Activated effector memory CD4-positive, alpha-beta T cell treated with anti-CD3 and anti-CD28 coated beads, Interleukin-2, amount 50 U/mL, for 16 hours (primary cell): Measurements from ENCODE around the gene SPATS1.
"Not testable (repeated sequence)": the region's sequence is repeated elsewhere in the genome, so short reads cannot be mapped to it uniquely, and the experiment has no call there.

Source experiments
- DNase-seq: peaks from one replicate; pipeline ENCODE4 v3.0.0-alpha.2; 2020

The SPATS1 gene

DNA sequence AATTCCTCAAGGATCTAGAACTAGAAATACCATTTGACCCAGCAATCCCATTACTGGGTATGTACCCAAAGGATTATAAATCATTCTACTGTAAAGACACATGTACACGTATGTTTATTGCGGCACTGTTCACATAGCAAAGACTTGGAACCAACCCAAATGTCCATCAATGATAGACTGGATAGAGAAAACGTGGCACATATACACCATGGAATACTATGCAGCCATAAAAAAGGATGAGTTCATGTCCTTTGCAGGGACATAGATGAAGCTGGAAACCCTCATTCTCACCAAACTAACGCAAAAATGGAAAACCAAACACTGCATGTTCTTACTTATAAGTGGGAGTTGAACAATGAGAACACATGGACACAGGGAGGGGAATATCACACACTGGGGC lies 4.4 kb downstream of the SPATS1 start:
- DNase-seq, result not testable (repeated sequence)

- no peak for DNase-seq
Measured at GRCh38 chr6:44349904-44350649, 7.6 kb downstream of the SPATS1 start.

GRCh38 chr6:44350650-44350994 lies 8.2 kb downstream of the SPATS1 start:
- not testable (repeated sequence) for DNase-seq

DNA sequence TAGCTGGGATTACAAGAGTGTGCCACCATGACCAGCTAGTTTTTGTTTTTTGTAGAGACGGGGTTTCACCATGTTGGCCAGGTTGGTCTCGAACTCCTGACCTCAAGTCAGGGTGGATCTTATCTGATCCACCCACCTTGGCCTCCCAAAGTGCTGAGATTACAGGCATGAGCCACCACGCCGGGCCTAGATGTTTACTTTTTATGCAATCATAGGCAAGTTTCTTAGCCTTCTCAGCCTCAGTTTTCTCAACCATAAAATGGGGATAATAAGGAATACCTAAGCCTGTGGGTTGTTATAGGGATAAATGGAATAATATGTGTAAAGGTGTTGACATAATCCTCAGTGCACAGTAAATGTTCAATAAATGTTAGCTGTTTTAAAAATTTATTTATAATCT lies 9.8 kb downstream of the SPATS1 start:
- no peak for DNase-seq

- no peak for DNase-seq
Measured at GRCh38 chr6:44353336-44353735, 10.9 kb downstream of the SPATS1 start.

DNA sequence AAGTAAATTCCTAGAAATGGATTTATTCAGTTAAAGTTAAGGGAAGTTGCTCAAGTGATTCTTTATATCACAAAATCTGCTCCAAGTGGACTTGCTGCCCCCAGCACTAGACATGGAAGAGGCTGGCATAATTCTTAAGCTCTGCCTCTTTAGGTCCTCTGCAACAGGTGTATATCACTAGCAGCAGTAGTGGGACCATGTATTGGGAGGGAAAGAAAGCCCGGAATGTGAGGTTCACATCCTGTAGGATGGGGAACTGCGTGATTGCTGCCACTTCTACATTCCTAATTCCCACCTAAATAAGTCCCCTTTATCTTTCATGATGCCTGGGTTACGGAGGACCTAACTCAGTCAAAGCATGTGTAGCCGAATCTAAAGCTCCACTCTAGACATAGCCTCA lies 13.2 kb downstream of the SPATS1 start:
- no peak for DNase-seq

- no peak for DNase-seq
Measured at GRCh38 chr6:44356487-44356886, 14.0 kb downstream of the SPATS1 start.

DNA sequence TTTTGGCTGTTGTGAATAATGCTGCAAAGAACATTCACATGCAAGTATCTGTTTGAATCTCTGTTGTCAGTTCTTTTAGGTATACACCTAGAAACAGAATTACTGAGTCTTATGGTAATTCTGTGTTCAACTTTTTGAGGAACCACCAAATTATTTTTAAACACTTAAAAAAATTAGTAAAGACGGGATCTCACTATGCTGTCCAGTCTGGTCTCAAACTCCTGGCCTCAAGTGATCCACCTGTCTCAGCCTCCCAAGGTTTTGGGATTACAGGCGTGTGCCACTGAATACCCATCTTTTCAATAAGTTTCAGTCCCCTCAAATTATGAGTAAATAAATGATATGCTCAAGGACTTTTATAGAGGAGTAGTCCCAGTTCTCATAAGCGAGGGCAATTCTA lies 17.5 kb downstream of the SPATS1 start:
- DNase-seq, result no peak

- DNase-seq, result no peak
Measured at GRCh38 chr6:44361947-44362346, 19.5 kb downstream of the SPATS1 start.

GRCh38 chr6:44363377-44363926 lies 21.0 kb downstream of the SPATS1 start:
- DNase-seq, result no peak

DNA sequence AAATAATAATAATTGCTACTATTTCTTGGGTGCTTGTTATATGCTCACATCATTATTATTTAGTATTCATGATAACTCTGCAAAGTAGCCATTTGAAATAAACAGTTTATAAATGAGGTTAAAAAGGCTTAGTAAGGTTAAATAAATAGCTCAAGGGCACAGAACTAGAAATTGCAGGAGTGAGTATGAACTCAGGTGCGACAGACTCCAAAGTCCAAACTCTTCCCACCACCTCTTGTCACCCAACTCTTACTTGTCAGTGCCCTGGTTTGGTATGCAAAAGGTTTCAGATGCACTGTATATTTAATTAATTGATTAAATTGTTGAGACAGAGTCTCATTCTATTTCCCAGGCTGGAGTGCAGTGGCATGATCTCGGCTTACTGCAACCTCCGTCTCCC lies 24.3 kb downstream of the SPATS1 start:
- no peak for DNase-seq

- no peak for DNase-seq
Measured at GRCh38 chr6:44367681-44368080, 25.2 kb downstream of the SPATS1 start.

- no peak for DNase-seq
Measured at GRCh38 chr6:44373051-44373450, 30.6 kb downstream of the SPATS1 start.

DNA sequence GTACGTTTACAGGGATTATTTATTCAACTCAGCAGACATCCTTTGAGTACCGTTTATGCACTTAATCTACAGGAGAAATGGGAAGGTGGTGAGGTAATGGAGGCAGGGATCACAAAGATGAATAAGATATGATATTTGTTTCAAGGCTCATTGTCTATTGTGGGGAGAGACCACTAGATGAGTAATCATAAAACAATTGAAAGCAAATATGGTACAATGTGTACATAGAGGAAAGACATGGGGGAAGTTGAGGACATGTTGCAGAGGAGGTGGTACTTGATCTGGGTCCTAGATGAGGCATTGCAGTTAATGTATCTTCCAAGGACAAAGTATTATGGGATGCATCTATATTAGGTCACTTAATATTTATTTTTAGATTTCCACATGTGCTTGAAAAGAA lies 31.3 kb downstream of the SPATS1 start:
- DNase-seq, result no peak

DNA sequence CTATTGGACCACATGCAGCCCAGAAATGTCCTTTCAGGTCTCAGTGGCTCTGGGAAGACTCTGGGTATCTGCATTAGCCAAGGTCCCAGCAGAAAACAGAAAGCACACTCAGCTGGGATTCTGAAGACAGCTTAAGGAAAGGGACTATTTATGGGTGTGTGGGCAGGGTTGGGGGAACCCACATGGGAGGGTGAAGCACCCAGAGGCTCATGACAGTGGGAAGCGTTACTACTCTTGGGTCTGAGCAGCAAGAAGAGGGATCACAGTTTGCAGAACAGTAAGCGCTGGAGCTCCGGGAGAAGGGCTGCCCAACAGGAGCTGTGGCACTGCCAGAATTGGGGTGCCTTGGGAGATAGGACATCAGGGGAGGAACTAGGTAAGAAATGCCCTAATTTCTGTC lies 32.6 kb downstream of the SPATS1 start:
- DNase-seq, result no peak

DNA sequence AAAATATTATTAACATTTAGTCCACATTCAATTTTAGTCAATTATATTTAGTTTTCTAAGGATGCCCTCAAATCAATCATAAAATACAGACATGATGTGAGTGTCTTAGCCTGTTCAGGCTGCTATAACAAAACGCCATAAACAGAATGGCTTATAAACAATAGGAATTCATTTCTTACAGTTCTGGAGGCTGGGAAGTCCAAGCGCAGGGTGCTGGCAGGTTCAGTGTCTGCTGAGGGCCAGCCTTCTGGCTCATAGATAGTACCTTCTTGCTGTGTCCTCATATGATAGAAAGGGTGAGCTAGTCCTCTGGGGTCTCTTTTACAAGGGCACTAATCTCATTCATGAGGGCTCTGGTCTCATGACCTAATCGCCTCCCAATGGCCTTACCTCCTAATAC lies 35.0 kb downstream of the SPATS1 start:
- DNase-seq, result no peak

DNA sequence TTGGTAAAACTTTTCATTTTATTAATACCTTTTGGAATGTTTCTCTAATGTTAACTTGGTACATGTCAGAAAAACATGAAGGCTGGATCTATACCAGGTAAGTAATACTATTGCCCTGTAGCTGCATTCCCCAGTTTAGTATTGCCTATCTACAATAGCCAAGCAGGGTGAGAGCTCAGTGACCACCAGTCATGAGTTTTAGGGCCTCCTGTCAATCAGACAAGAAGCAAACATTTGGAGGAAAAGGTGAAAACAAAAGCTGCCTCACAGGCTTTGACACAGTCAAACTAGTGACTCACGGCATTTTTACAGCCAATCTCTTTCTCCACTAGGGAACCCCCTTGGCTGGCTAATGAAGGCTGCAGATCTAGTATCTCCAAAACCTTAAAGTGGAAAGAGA lies 35.5 kb downstream of the SPATS1 start:
- no peak for DNase-seq

DNA sequence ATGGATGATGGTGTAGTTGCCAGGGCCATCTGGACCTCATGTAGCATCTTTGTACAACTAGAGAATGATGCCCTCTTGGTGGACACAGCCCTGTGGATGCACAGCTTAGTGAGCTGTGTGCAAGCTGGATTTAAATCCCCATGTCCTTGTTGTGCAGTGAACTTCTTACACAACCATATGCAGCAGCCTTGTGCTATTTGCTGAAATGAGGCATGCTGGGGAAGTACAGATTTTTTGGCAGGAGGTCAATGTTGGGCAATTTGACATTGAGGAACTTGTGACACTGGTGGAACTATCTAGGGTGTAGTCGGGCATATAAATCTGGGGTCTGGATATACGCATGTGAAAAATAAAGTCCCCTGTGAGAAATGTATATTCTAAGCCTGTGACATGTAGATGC lies 39.3 kb downstream of the SPATS1 start:
- DNase-seq, result no peak

DNA sequence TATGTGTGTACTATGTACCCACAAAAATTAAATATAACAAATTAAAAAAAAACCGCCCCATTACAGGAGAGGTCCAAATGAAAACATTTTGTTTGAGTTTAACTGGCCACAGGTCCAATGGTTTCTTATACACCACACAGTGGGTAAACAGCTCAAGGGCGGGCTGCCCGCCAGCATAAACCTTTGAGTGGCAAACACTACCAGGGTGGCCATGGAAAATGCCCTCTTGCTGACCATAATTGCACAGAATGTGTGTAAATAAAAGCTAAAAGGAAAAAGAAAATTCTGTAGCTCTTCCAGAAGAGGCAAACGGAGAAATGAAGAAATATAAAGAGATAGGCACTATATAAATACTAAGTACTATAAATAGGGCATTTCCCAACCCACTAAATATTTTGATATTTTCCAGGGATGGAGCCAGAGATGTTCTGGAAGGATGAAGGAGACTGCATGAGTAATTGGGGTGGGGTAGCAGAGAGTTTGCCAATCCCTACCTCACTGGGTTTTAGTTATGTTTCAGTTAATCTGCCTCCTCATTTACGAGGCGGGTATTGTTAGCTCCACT lies 44.0 kb downstream of the SPATS1 start:
- no peak for DNase-seq

DNA sequence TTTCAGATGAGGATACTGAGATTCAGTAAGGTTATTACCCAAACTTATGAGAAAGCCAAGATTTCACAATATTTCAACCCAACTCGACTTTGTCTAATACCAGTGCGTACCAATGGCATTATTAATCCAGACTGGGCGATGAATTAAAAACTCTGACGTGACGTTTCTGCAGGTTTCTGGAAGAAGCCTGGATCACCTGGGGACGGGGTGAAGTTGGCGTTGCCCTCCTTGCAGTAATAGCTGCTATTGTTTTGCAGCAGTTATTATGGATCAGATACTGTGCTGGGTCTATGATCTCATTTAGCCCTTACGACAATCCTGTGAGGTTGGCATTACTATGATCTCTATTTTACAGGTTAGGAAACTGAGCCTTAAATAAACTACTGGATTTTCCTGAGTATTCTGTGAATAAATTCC lies 44.5 kb downstream of the SPATS1 start:
- DNase-seq, result no peak

GRCh38 chr6:44387346-44388134 lies 45.1 kb downstream of the SPATS1 start, which contains the start of gene CDC5L:
Gene CDC5L, plus strand, starts transcription at chr6:44387706. Its CDS starts 118 bp downstream, at chr6:44387824.
- DNase-seq, result peak; percentile 95

GRCh38 chr6:44388135-44388487 lies 45.7 kb downstream of the SPATS1 start:
- no peak for DNase-seq

GRCh38 chr6:44388887-44389286 lies 46.4 kb downstream of the SPATS1 start:
- no peak for DNase-seq

GRCh38 chr6:44390158-44390683 lies 47.8 kb downstream of the SPATS1 start:
- DNase-seq, result no peak
